ENCODE results near the gene TP73.

DNA sequence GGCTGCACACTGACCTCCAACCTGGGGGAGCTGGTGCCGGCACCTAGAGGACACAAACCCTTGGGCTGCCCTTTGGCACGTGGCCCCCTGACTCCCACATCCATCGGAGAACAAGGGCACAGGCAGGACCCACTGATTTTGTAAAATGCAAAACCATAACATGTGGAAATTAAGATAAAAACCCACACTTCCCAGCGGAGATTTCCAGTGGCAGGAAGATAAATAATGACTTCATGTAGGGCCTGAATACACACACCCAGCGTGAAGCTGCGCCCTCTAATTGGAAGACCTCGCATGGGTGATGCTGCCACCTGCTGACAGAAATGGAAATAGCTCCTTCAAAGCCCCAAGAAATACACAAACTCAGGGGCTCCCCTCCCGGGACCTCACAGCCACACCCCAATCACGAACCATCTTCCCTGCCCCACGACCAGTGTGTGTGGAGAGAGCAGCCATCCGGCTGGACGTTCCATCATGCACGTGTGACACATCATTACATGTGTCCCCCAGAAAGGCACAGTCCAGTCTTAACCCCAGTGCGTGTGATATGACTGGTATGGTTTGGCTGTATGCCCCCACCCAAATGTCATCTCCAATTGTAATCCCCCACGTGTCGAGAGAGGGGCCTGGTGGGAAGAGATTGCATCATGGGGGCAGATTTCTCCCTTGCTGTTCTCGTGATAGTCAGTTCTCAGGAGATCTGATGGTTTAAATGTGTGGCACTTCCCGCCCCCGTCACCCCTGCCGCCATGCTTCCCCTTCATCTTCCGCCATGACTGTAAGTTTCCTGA, 33.2 kb upstream of the TP73 start:
- no peak for TF ChIP-seq POLR2A (IDR thresholded peaks at IDR 0.05)
- TF ChIP-seq, protein P1, sequence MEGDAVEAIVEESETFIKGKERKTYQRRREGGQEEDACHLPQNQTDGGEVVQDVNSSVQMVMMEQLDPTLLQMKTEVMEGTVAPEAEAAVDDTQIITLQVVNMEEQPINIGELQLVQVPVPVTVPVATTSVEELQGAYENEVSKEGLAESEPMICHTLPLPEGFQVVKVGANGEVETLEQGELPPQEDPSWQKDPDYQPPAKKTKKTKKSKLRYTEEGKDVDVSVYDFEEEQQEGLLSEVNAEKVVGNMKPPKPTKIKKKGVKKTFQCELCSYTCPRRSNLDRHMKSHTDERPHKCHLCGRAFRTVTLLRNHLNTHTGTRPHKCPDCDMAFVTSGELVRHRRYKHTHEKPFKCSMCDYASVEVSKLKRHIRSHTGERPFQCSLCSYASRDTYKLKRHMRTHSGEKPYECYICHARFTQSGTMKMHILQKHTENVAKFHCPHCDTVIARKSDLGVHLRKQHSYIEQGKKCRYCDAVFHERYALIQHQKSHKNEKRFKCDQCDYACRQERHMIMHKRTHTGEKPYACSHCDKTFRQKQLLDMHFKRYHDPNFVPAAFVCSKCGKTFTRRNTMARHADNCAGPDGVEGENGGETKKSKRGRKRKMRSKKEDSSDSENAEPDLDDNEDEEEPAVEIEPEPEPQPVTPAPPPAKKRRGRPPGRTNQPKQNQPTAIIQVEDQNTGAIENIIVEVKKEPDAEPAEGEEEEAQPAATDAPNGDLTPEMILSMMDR (IDR thresholded peaks at IDR 0.05): peak; percentile 78 to 91 (median 84)

Measured in heart left ventricle (tissue), 13 donors.